Stimulated activated CD4-positive, alpha-beta T cell treated with anti-CD3 and anti-CD28 coated beads, Interleukin-4, amount 100 ng/mL, for 24 hours (primary cell): ENCODE results near the gene DNPH1.
A peak's percentile ranks its signal among the peaks of the same experiment; 100 is the strongest.

ENCODE experiments used
- DNase-seq: peaks from one replicate; pipeline ENCODE4 v3.0.0-alpha.2; 2020

DNPH1 gene

GRCh38 chr6:43263314-43264178, 34.3 kb upstream of the DNPH1 start:
- peak; percentile 81 for DNase-seq

GRCh38 chr6:43262780-43263313, 33.6 kb upstream of the DNPH1 start:
- DNase-seq, result no peak

- DNase-seq, result no peak
Measured at GRCh38 chr6:43262000-43262779, 32.9 kb upstream of the DNPH1 start.

GRCh38 chr6:43261198-43261597, 31.9 kb upstream of the DNPH1 start:
- no peak for DNase-seq

- no peak for DNase-seq
Measured at GRCh38 chr6:43260791-43261190, 31.5 kb upstream of the DNPH1 start.

GRCh38 chr6:43258807-43259686, 29.8 kb upstream of the DNPH1 start:
- DNase-seq, result no peak

GRCh38 chr6:43258180-43258579, 28.9 kb upstream of the DNPH1 start:
- DNase-seq, result no peak

GRCh38 chr6:43257367-43258145, 28.3 kb upstream of the DNPH1 start:
- DNase-seq, result no peak

GRCh38 chr6:43256670-43257366, 27.5 kb upstream of the DNPH1 start:
- DNase-seq, result no peak

GRCh38 chr6:43255408-43256054, 26.2 kb upstream of the DNPH1 start:
- no peak for DNase-seq

GRCh38 chr6:43254846-43255245, 25.6 kb upstream of the DNPH1 start:
- no peak for DNase-seq

- no peak for DNase-seq
Measured at GRCh38 chr6:43254138-43254817, 25.0 kb upstream of the DNPH1 start.

- DNase-seq, result no peak
Measured at GRCh38 chr6:43253401-43253800, 24.1 kb upstream of the DNPH1 start.

- DNase-seq, result no peak
Measured at GRCh38 chr6:43250992-43251373, 21.7 kb upstream of the DNPH1 start.

GRCh38 chr6:43248791-43249190, 19.5 kb upstream of the DNPH1 start:
- no peak for DNase-seq

GRCh38 chr6:43248101-43248500, 18.8 kb upstream of the DNPH1 start:
- DNase-seq, result no peak

GRCh38 chr6:43247114-43247999, 18.1 kb upstream of the DNPH1 start:
- DNase-seq, result peak; percentile 83

GRCh38 chr6:43246301-43247113, 17.2 kb upstream of the DNPH1 start:
- DNase-seq, result no peak
